Rectal smooth muscle tissue (tissue), 1 donor: ENCODE data around the gene FGF5.
A peak's percentile ranks its signal among the peaks of the same experiment; 100 is the strongest.

Experiments used
- H3K27ac ChIP-seq: one replicate; pipeline ENCODE4 v1.7.0; 2013; ENCODE audit warnings: low read depth, low read length, inconsistent platforms
- H3K27me3 ChIP-seq: one replicate; pipeline ENCODE4 v1.7.0; 2013; ENCODE audit warnings: low read length; ENCODE audit not compliant: control insufficient read depth, insufficient read depth
- H3K36me3 ChIP-seq: one replicate; pipeline ENCODE4 v1.7.0; 2013; ENCODE audit warnings: low read length; ENCODE audit not compliant: control insufficient read depth, insufficient read depth
- H3K4me1 ChIP-seq: one replicate; pipeline ENCODE4 v1.7.0; 2013; ENCODE audit warnings: low read length; ENCODE audit not compliant: control insufficient read depth, insufficient read depth
- H3K4me3 ChIP-seq: one replicate; pipeline ENCODE4 v1.7.0; 2013; ENCODE audit warnings: low read length
- H3K9ac ChIP-seq: one replicate; pipeline ENCODE4 v1.7.0; 2013; ENCODE audit warnings: low read length

Gene FGF5, protein sequence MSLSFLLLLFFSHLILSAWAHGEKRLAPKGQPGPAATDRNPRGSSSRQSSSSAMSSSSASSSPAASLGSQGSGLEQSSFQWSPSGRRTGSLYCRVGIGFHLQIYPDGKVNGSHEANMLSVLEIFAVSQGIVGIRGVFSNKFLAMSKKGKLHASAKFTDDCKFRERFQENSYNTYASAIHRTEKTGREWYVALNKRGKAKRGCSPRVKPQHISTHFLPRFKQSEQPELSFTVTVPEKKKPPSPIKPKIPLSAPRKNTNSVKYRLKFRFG

DNA sequence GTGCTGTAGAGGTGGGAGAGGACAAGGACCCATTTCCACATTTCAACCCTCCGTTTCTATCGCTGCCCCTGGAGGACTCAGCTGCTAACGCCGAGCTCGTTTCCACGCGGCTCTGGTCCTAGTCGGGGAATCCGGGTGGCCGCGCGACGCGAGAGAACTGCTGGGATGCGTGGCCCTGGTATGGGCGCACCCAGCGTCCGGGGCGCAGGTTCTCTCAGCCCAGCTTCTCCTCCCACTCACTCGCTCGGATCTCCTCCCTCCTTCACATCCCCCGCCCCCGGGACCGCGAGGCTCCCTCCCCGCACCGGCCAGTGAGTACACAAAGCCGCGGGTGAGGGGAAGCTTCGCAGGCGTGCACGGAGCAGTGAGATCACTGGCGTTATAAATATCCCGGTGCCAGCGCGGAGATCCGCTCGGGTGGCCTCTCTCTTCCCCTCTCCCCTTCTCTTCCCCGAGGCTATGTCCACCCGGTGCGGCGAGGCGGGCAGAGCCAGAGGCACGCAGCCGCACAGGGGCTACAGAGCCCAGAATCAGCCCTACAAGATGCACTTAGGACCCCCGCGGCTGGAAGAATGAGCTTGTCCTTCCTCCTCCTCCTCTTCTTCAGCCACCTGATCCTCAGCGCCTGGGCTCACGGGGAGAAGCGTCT lies at the start of gene FGF5:
TSS of gene FGF5 (plus strand) at position 412 of the 649 bp plus-strand sequence. CDS start at position 573, 161 bp downstream.
- H3K36me3 ChIP-seq: no peaks in the 10 kb centered on the region
- H3K27me3 ChIP-seq: no peaks in the 10 kb centered on the region
- peak within 1 kb of the TSS; percentile 79 for H3K27ac ChIP-seq
- no peaks in the 10 kb centered on the region for H3K4me1 ChIP-seq
- H3K4me3 ChIP-seq: peak within 1 kb of the TSS; percentile 76
- peak within 1 kb of the TSS; percentile 67 for H3K9ac ChIP-seq

DNA sequence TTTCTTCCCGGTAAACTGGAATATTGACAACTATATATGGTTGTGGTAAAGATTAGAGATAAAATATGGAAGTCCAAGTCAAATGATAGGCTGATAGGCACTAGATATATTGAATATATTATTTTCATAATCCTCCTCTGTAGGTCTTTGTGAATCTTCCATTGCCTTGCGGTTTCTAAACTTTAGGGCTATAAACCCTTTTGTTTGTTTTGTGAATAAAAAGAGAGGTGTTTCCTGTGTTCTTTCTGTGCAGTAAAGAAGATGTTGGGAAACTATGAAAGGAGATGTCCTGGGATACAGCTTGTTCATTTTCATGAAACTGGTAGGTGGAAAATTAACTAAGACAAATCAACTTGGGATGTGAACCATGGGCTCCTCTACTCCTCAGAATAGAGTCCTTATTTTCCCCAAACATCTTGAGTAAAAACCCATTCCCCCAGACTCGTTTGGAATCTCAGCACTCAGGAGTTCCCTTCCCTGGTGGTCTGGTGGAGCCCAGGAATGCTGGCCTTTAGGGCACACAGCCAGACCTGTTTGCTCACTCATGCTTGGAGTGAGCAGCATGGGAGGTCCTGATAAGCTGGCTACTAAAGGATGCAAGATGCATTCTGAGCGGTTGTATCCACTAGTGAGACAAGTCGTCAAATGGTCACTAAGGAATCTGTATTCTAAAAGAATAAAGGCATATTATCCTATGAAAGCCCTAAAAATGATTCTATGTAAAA lies 47.0 kb upstream of the FGF5 start:
- H3K4me1 ChIP-seq: no peaks in the 10 kb centered on the region
- no peak overlapping the region for H3K4me3 ChIP-seq
- no peaks in the 10 kb centered on the region for H3K36me3 ChIP-seq
- H3K27me3 ChIP-seq: no peaks in the 10 kb centered on the region
- H3K27ac ChIP-seq: no peak overlapping the region
- no peak overlapping the region for H3K9ac ChIP-seq

DNA sequence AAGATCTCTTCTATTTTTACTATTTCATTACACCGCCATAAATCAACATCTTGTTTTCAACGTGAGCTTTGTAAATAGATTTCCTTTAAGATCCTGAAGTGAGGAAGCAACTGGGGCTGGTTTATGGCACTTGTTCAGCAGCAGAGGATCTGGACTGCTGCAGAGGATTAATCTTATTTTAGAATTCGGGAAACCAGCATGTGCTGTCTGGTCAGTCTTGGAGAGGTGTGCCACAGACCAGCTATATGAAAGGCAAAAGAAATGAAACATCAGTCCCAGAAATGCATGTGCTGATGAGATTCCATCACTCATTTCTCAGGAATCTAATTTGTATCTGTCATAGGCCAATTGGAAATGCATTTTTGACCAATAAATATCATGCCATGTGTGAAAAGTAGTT lies 45.8 kb upstream of the FGF5 start:
- Histone ChIP-seq H3K4me3 (no peak overlapping the region), H3K27me3 (no peaks in the 10 kb centered on the region), H3K9ac (no peak overlapping the region), H3K27ac (no peak overlapping the region), H3K36me3 (no peaks in the 10 kb centered on the region), H3K4me1 (no peaks in the 10 kb centered on the region)

DNA sequence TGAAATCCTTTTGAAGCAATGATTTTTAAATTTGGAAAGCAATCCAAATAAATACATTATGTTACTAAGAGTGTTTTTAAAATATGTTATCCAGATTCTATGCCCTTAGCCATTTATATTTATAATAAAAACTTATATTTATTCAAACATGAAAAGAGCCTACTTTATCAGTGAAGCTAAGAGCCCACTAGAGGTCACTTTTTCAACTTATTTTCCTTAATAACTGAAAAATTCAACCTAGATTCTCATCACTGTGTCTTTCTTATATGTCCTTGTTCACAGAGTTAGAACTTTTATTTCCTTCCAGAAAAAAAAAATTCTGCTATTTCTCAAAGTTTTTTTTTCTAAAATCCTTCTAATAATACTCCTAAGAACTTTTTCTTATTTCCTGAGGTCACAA lies 45.3 kb upstream of the FGF5 start:
- H3K4me1 ChIP-seq: no peaks in the 10 kb centered on the region
- no peak overlapping the region for H3K9ac ChIP-seq
- no peaks in the 10 kb centered on the region for H3K36me3 ChIP-seq
- no peaks in the 10 kb centered on the region for H3K27me3 ChIP-seq
- no peak overlapping the region for H3K27ac ChIP-seq
- H3K4me3 ChIP-seq: no peak overlapping the region

DNA sequence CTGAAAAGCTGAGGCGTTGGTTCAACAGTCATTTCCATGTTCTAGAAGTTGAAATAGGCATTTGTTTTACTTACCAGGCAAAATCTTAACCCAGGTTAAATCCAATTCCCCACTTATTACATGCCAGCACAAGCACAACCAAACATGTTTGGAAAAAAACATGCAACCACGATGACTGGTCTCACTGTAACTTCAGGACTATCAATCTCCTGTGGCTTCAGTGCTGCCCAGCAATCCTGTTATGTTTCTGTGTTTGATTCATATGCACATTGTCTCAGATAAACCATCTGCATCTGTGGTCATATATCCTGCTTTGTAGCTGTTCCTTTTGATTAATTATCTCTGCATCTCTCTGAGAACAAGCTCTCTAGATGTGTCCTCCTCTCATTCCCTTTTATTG lies 40.9 kb upstream of the FGF5 start:
- Histone ChIP-seq H3K27me3 (no peaks in the 10 kb centered on the region), H3K36me3 (no peaks in the 10 kb centered on the region), H3K27ac (no peak overlapping the region), H3K4me3 (no peak overlapping the region), H3K4me1 (no peaks in the 10 kb centered on the region), H3K9ac (no peak overlapping the region)

DNA sequence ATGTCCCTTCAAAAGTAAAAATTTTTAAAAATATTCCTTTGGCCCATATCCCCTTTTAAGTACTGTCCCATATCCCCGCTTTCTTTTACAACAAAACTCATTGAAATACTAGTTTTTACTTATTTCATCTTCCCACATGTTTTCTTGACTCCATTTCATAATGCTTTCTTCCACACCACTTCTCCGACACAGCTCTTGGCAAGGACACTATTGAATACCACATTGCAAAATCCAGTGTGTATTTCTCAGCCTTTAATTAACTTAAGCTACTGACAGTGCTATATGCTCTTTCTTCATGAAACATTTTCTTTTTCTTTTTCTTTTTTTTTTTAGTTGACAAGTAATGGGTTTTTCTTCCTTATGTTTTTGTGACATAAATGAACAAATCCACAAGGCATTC lies 40.4 kb upstream of the FGF5 start:
- H3K4me1 ChIP-seq: no peaks in the 10 kb centered on the region
- H3K36me3 ChIP-seq: no peaks in the 10 kb centered on the region
- H3K27ac ChIP-seq: no peak overlapping the region
- H3K9ac ChIP-seq: no peak overlapping the region
- H3K4me3 ChIP-seq: no peak overlapping the region
- H3K27me3 ChIP-seq: no peaks in the 10 kb centered on the region

DNA sequence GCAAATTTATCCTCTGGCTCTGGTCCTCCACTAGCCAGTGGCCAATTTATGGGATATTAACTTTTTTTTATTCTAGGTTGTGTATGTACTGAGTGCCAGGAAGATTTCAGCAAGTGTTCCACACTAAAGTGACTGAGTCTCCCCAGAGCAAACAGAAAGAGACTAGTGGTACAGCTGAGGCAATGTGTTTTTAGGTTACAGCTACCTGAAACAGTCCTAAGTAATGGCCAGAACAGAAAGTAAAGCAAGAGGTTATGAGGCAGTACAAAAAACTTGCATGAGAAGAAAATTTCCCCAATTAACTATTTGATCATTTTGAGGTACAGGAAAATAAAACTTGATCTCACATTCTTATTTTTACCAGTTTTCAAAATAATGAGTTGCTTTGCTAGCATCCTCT lies 38.0 kb upstream of the FGF5 start:
- H3K4me1 ChIP-seq: no peaks in the 10 kb centered on the region
- H3K27me3 ChIP-seq: no peaks in the 10 kb centered on the region
- H3K36me3 ChIP-seq: no peaks in the 10 kb centered on the region
- H3K4me3 ChIP-seq: no peak overlapping the region
- no peak overlapping the region for H3K9ac ChIP-seq
- no peak overlapping the region for H3K27ac ChIP-seq

DNA sequence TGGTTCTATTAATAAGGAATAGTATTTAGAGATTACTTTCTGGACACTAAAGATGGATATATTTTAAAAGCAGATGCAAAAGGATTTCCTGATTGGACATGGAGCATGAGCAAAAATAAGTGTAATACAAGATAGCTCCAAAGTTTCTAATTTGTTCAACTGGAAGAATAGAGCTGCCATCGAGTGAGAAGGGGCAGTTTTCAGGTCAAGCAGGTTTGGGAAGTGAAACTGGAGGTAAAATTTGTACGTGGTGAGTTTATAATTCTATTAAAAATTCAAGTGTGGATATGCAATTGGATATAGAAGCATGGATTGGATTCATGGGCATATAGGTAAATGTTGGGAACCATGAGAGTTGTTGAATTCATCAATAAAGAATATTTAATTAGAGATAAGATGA lies 37.3 kb upstream of the FGF5 start:
- H3K27ac ChIP-seq: no peak overlapping the region
- H3K36me3 ChIP-seq: no peaks in the 10 kb centered on the region
- H3K27me3 ChIP-seq: no peaks in the 10 kb centered on the region
- H3K9ac ChIP-seq: no peak overlapping the region
- H3K4me3 ChIP-seq: no peak overlapping the region
- H3K4me1 ChIP-seq: no peaks in the 10 kb centered on the region

DNA sequence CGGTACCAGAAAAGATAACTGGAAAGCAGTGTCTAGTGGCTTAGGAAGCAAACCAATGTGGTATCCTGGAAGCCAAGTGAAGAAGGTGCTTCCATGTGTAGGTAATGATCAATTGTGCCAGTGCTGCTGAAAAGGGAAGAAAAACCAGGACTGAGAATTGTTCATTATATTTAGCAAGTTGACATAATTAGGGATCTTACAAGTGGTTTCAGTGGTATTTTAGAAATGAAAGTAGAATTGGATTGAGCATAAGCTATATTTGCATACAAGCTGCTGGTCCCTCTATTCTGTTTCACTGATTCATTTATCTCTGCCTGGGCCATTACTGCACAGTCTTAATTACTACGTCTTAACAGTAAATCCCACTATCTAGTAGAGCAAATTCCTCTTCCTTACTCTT lies 36.9 kb upstream of the FGF5 start:
- Histone ChIP-seq H3K36me3 (no peaks in the 10 kb centered on the region), H3K27me3 (no peaks in the 10 kb centered on the region), H3K27ac (no peak overlapping the region), H3K4me3 (no peak overlapping the region), H3K4me1 (no peaks in the 10 kb centered on the region), H3K9ac (no peak overlapping the region)

DNA sequence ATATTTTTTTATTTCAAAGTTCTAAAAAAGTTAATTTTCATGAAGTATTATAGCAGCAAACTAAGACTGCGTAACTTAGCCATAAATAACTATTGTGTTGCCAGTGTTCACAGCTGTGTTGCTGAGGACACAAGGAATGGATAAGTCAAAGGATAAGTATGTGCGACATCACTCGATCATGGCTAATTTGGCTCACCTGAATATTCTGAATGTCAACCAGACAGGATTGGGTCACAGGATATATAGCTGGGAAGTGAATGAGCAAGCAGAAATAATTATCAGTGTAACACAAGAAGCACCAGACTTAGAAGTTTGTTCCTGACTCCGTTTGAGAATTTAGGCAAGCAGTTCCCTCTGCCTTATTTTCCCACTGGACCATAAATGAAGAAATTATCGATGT lies 35.3 kb upstream of the FGF5 start:
- Histone ChIP-seq H3K9ac (no peak overlapping the region), H3K4me1 (no peaks in the 10 kb centered on the region), H3K4me3 (no peak overlapping the region), H3K27ac (no peak overlapping the region), H3K36me3 (no peaks in the 10 kb centered on the region), H3K27me3 (no peaks in the 10 kb centered on the region)

DNA sequence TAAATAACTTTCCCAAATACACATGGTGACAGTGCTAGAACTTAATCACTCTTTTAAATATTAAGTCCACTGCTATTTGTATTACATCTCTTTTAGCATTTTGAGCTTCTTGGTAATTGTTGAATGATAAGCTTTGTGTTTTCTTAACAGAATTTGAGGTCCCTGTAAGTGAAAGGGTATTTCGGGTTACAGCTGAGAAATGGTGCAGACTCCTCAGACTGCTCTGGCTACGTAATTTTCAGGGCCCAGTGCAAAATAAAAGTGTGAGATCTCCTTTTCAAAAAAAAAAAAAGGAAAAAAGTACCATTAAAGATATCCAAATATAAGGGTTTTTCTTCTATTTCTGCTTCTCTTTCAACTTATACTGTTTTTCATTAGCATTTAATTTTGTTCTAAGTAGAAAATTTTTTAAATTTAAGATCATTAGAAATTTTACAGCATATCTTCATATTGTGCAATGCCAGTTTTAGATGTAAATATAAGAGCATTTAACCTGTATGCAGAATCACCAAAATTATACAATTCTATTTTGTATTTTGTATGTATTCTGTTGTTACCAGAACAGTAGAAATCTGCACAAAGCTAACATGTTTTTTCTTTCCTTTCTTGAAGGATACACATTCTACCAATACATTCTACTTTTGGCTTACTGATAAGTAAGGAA lies 33.6 kb upstream of the FGF5 start:
- Histone ChIP-seq H3K36me3 (no peaks in the 10 kb centered on the region), H3K27ac (no peak overlapping the region), H3K4me3 (no peak overlapping the region), H3K9ac (no peak overlapping the region), H3K27me3 (no peaks in the 10 kb centered on the region), H3K4me1 (no peaks in the 10 kb centered on the region)

DNA sequence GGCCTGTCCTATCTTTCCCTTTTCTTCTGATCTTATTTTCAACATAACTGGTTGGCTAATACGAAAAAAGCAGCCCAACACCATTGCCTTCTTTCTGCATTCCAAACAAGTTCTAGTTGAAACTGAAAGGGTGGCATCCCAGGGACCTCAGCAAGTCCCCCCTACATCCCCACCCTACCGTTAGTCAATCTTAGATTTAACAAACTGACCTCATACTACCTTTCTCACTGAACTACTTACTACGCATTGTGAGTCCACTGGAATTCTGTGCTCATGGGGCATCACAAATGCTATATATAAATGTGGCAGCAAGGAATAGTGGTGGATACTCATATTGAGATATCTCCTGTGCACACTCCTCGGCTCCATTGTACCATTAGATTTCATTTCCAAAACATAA lies 33.1 kb upstream of the FGF5 start:
- no peak overlapping the region for H3K4me3 ChIP-seq
- no peak overlapping the region for H3K9ac ChIP-seq
- H3K27me3 ChIP-seq: no peaks in the 10 kb centered on the region
- H3K36me3 ChIP-seq: no peaks in the 10 kb centered on the region
- H3K4me1 ChIP-seq: no peaks in the 10 kb centered on the region
- H3K27ac ChIP-seq: no peak overlapping the region
